Mesenteric fat pad (tissue), 1 donor: ENCODE data around the gene ZNF92. TPM values are rescaled to one million over a fixed set of nuclear protein-coding genes. Genes with fewer than 3 reads are reported as not detected.
"Not testable (repeated sequence)": the region's sequence is repeated elsewhere in the genome, so short reads cannot be mapped to it uniquely, and the experiment has no call there.

Experiments
- DNase-seq: peaks from one replicate; pipeline ENCODE4 v3.0.0-alpha.2; 2020; ENCODE audit warnings: low spot score
- total RNA-seq: library from RNA; stranded (reverse); fragmentation: NEBNext Ultra II Directional; extraction: Animal tissue kit (Norgen Biotek cat#: 25700); gene quantifications from one replicate; pipeline ENCODE4 v1.2.1, GENCODE V29; 2021
- donor health status: DM: yes; HTN: yes; CAD: no.

ZNF92 gene
- total RNA-seq, 1 donor from 2014 or later, result 4.0 TPM

DNA sequence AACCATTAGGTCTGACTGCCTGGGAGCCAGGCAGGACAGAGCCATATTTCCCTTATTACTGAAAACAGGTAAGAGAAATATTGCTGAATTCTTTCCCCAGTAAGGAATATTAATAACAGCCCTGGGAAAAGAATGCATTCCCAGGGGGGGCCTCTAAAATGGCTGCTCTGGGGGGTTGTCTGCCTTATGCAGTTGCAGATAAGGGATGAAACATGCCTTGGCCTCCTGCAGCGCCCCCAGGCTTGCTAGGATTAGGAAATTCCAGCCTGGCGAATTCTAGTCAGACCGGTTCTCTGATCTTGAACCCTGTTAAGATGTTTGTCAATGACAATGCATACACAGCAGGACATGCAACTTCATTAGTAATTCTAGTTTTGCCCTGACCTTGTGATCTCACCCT lies 49.6 kb downstream of the ZNF92 start:
- DNase-seq, result not testable (repeated sequence)

DNA sequence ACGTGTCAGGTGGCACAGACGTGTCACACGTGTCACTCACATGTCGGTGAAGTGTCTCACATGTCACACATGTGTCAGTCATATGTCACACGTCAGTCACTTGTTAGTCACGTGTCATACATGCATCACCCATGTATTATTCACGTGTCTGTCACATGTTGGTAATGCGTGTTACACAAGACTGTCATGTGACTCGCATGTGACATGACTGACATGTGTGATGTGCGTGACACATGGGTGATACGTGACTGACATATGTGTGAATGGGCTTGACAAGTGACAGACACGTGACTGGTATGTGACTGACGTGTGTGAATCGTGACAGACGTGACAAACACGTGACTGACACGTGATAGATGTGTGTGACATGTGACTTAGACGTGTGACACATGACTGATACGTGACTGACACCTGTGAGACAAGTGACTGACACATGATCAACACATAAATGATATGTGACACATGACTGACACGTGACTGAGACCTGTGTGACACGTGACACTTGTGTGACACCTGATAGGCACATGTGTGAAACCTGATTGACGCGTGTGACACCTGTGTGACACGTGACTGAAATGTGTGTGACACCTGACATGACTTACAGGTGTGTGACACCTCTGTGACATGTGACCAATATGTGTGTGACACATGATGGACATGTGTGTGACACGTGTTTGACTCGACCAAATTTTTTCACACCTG lies 56.1 kb downstream of the ZNF92 start:
- no peak for DNase-seq

DNA sequence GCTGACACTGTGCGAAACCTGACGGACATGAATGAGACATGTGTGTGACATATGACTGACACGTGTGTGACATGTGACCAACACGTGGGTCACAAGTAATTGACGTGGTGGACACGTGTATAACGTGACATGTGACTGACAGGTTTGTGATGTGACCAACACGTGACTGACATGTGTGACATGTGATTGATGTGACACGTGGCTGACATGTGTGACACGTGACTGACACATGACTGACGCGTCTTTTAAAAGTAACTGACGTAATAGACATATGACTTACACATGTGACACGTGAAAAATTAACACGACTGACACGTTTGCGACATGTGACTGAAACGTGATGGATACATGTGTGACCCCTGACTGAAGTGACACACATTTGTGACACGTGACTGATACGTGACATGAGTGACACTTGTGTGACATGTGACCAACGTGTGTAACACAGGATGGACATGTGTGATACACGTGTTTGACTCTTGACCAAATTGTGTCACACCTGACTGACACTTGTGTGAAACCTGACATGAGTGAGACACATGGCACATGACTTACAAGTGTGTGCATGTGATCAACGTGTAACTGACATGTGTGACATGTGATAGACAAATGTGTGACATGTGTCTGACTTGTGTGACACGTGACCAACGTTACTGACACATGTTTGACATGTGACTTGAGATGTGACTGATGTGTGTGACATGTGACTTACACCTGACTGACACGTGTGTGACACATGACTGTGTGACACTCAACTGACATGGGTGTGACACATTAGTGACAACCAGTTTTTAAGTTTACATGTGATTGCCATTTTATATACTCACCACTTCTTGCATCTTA lies 56.9 kb downstream of the ZNF92 start:
- no peak for DNase-seq

DNA sequence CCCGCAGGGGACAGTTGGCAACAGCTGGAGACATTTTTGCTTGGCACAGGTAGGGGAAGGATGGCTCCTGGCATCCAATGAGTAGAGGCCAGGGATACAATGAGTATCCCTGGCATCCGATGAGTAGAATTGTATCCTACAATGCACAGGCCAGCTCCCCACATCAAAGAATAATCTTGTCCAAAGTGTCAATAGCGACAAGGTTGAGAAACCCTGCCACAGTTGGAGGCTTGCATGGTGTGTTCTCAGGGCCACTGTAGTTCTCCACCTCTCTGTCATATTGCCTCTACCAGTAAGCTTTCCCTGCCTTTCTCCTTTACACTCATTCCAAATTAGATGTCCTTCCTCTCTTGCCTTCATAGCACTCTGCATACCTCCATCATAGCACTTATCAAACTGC lies 60.7 kb downstream of the ZNF92 start:
- no peak for DNase-seq

DNA sequence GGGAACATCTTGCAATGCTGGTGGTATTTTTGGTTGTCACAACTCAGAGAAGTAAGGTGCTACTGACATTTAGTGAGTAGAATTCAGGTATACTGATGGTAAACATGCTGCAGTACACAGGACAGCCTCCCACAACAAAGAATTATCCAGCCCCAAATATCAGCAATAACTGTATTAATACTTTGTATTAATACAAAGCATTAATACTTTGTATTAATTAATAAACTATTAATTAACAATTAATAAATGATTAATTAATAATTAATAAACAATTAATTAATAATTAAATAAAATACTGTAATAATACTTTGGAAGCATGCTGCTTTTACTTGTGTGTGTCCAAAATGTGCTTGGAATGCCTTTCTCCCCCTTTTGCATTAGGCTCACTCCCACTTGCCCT lies 62.5 kb downstream of the ZNF92 start:
- no peak for DNase-seq

DNA sequence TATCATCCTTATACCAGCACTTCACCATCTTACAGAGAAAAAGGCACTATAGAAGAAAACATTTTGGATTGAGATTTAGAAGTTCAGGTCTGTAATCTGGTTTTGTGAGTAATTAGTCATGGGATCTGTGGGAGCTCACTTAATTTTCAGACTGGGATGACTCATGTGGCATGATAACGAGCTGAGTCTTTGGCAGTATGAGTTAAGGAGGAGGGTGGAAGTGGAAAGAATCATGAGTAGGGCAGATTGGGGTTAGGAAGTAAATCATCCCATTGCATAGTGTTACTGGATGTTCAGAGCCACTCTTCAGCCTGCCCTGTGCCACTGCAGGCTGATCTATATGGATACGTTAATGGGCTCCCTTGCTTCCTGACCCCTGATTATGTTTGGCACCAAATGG lies 64.9 kb downstream of the ZNF92 start:
- no peak for DNase-seq

DNA sequence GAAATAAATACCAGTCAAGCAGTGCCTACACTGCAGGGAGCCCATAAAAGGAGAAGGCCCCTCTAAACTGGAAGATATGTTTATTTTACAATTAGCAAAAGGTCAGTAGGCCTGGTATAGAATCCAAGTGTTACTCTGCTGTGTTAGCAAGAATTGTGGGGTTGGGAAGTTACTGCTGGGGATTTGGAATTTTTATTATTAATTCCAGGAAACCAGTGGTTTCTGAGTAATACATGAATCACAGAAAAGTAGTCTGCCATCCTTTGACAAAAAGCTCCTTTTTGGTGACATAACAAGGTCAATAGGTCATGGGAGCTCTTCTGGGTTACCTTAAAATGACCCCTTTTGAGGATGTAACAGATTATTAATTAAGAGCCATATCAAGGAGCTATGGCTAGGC lies 67.4 kb downstream of the ZNF92 start:
- no peak for DNase-seq

DNA sequence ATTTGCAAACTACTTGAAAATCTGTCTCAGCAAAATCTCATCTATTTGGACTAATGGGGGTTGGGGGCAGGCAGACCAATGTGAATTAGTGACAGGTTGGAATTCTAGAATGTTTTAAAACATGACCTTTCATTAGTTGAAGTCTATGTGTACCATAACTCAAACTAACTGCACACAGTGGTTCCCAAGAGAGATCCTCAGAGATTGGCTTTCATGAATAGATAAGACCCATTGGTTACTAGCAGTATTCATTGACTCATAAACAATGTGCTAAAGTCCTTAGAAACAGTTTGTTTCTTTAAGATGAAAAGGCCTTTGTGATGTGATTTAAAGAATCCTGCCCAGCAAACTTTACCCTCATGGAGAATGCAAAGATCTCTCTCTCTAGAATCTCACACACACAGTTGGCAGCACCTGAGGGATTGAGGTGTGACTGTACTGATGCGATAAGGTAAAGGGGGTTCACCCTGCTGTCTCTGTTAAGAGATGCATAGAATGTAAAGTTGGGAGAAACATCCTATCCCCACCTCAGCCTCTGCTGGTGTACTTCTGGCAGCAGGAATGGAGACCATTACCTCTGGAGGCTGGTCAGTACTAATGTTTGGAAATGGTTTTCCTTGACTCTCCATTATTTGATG lies 70.7 kb downstream of the ZNF92 start:
- DNase-seq, result no peak

DNA sequence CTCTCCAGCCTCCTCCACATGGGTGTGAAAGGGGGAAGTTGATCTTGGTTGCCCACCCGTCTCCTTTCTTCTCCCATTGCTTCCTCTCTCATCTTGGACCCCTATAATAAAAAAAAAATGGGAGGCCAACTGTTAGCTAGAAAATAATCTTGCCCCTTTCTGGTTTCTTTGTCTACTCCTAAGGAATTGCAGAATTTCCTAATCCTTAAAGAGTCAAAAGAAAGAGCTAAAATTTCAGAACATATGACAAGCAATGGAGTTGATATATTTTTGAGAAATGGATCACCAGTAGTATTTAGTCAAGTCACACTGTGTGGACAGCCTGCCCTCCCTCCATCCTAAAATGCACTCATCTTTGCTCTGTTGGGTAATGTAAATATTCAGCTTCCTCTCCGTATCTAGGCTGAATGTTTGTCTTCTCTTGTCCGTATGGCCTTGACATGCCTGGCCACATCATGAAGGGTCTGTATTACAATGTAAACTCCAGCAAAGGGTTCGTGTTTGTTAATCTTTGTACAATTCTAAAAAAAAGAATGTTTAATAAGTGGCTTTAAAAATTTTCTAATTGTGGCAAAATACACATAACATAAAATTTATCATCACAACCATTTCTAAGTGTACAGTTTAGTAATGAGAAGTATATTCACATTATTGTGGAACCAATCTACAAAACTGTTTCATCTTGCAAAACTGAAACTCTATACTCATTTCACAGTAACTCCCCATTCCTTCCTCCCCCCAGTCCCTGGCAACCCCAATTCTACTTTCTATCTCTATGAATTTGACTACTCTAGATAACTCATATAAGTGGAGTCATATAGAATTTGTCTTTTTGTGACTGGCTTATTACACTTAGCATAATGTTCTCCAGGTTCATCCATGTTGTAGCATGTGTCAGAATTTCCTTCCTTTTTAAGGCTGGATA lies 71.5 kb downstream of the ZNF92 start:
- DNase-seq, result no peak

DNA sequence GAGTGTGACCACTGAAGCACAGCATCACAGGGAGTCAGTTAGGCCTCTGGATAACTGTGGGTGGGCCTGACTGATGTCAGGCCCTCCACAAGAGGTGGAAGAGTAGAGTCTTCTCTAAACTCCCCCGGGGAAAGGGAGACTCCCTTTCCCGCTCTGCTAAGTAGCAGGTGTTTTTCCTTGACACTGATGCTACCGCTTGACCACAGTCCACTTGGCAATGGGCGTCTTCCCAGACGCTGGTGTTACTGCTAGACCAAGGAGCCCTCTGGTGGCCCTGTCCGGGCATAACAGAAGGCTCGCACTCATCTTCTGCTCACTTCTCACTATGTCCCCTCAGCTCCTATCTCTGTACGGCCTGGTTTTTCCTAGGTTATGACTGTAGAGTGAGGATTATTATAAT lies 73.4 kb downstream of the ZNF92 start:
- DNase-seq, result not testable (repeated sequence)

DNA sequence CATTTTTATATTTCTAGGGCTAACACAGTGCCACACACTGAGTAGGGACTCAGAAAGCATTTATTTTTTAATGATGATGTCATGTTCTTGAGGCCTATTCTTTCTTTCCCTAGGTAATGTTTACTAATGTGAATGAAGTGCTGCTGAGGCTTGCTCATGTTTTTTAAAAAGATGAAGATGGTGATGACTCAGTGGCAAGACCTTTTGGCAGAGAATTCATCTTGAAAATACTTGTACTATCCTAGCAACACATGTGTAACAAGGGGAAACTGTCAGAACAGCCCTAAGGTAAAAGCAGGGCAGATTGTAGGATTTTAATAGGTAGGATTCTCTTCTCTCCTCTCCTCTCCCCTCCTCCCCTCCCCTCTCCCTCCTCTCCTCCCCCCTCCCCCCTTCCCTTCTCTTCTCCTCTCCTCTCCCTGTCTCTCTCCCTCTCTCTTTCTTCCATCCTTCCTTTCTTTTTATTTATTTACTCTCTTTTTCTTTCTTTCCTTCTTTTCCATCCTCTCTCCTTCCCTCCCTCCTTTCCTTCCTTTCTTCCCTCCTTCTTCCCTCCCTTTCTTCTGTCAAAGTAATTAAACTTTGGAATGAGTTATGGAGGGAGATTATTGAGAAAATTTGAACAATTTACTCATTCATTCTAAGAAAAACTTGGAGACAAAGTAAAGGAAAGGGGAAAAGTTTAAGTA lies 75.3 kb downstream of the ZNF92 start:
- DNase-seq, result no peak

DNA sequence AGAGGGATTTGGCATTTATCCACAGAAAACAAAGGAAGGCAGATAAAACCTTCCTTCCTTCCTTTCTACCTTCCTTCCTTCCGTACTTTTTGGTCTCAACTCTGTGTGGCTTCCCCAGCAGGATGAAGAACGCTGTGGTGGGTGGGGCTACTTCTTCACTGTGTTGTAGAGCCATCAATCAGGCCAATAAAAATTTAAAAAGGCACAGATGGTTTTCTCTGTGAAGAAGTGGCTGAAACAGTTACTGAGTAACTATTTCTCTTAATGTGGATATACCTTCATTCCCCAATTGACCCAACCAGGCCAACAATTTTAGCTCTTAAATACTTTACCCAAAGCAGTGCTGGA lies 75.8 kb downstream of the ZNF92 start:
- DNase-seq, result no peak
